Erythroblast (primary cell): ENCODE results near the gene SAFB2.

ENCODE experiments used
- GATA1 ChIP-seq: IDR thresholded peaks from 2 replicates; pipeline ENCODE4 v1.6.1; 2011; ENCODE audit warnings: low read depth, mild to moderate bottlenecking, control low read depth, low read length, moderate library complexity
- POLR2A ChIP-seq: IDR thresholded peaks from 2 replicates; pipeline ENCODE4 v1.6.1; 2011; ENCODE audit warnings: mild to moderate bottlenecking, low read length

GRCh38 chr19:5643060-5643459, 20.5 kb upstream of the SAFB2 start:
- TF ChIP-seq POLR2A: no peak
- no peak for TF ChIP-seq GATA1
